ENCODE results near the gene ABCD4.
"Not testable (repeated sequence)": the region's sequence is repeated elsewhere in the genome, so short reads cannot be mapped to it uniquely, and the experiment has no call there.

ABCD4 gene

DNA sequence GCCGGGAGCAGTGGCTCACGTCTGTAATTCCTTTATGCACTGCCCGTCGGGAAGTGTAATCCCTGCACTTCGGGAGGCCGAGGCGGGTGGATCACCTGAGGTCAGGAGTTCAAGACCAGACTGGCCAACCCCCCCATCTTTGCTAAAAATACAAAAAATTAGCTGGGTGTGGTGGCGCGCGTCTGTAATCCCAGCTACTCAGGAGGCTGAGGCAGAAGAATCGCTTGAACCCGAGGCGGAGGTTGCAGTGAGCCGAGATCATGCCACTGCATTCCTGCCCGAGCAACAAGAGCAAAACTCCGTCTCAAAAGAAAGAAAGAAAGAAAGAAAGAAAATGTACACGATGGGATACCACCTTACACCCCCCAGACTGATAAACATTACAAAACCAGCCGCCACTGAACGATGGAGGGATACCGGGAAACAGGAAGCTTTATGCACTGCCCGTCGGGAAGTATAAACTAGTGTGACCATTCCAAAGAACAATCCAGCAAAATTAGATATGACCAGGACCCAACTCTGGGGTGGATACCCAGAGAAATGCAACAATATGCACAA lies 1.1 kb downstream of the ABCD4 start:
- no peak for DNase-seq

GRCh38 chr14:74299061-74299545 lies 3.6 kb downstream of the ABCD4 start:
- no peak for DNase-seq

DNA sequence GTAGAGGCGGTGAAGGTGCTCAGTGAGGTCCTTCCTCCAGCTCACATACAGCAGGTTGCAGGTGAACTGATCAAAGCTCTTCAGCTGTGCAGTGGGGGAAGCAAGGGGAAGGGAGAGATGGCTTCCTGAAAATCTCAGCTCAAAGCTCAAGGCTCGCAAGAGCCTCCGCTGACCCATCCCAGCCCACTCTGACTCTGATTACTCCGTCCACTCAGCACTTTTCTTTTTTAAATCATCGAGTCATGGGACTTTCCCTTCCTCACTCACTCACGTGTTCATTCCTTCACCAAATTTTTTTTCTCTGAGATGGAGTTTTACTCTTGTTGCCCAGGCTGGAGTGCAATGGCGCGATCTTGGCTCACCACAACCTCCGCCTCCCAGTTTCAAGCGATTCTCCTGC lies 4.7 kb downstream of the ABCD4 start:
- no peak for DNase-seq

- DNase-seq, result no peak
Observed at GRCh38 chr14:74296037-74296467, 6.7 kb downstream of the ABCD4 start.

- no peak for DNase-seq
Observed at GRCh38 chr14:74293606-74294005, 9.1 kb downstream of the ABCD4 start.

- DNase-seq, result no peak
Observed at GRCh38 chr14:74292061-74292460, 10.7 kb downstream of the ABCD4 start.

GRCh38 chr14:74290415-74290814 lies 12.3 kb downstream of the ABCD4 start:
- DNase-seq, result no peak

DNA sequence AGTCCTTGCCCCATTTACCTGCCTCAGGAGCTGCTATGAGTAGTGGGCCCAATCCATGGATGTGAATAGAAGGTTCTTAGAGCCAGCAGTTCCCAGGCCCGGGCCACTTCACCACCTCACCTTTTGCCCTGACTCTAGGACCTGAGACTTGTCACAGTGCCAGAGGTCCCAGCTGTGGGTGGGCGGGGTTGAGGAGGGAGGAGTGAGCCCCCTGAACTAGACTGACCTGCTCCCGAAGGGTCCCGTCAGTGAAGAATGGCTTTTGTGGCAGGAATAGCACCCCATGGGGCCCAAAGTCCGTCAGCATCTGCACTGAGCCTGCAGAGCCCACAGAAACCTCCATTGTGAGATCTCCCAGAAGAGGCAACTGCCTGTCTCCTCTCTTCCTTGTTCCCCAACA lies 12.9 kb downstream of the ABCD4 start:
- no peak for DNase-seq

DNA sequence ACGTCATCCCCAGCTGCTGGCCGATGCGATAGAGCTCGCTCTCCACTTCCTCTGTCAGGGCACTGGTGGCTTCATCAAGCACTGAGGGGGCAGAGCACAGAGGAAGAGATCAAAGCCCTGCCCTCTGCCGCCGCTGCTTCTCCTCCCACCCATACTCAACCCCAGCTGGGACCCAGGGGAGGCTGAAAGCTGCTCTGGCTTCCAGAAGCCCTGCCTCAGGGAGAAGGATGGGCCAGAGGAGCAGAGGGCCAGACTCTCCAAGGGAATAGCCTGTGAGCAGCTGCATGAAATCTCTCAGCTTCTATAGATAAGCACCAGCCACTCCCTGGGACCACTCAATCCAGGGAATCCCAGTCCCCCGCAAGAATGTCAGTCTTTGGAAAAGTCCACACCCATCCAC lies 16.0 kb downstream of the ABCD4 start:
- DNase-seq, result no peak

GRCh38 chr14:74281069-74281468 lies 21.7 kb downstream of the ABCD4 start:
- DNase-seq, result no peak

DNA sequence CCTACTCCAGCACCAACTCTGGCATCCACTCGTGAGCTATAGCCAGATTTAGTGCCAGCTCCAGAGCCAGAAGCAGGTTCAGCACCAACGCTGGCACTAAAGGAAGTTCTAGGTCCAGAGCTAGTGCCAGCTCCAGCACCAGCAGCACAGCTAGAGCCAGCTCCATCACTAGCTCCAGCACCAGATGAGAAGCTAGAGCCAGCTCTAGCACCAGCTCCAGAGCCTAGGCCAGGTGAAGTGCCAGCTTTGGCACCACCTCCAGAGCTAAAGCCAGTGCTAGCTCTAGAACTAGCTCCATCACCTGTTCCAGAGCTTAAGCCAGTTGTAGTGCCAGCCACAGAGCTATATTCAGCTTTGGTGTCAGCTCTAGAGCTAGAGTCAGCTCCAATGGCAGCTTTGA lies 24.7 kb downstream of the ABCD4 start:
- no peak for DNase-seq

DNA sequence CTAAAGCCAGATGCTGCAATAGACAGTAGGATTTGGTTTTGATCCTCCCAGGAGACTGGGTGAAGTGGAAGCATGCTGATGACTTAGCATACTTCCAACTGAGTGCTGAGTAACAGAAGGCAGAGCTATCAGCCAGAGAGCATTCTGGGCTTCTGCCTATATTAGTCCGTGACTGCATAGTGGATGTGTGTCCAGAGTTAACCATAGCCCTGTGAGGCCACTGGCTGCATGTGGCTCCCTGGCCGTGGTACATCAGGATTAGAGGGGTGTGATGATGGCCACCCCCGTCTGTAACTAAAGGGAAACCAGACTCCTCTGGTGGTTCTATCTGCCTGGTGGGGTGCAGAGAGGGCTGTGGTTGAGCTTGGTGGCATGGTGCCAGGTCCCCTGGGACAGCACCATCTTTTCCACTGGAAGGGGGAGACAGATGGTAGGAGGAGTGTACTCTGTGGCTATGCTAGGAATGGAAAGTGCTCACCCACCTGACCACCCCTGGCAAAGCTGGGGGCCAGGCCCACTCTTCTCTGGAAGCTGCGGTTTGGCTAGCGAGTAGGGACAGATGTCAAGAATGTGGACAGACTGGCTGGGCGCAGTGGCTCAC lies 27.4 kb downstream of the ABCD4 start:
- DNase-seq, result no peak

DNA sequence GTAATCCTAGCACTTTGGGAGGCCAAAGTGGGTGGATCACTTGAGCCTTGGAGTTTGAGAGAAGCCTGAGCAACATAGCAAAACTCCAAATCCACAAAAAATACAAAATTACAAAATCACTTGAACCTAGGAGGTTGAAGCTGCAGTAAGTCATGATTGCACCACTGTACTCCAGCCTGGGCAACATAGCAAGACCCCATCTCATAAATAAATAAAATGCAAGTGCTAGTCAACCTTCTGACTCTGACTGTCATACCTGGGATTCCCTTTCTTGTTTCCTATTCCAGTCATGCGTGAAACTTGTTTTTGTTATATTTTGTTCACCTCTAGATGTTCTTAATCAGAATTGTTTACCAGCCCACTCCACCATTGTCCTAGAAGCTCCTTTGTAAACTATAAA lies 31.4 kb downstream of the ABCD4 start:
- no peak for DNase-seq

GRCh38 chr14:74270382-74271177 lies 32.2 kb downstream of the ABCD4 start:
- not testable (repeated sequence) for DNase-seq

DNA sequence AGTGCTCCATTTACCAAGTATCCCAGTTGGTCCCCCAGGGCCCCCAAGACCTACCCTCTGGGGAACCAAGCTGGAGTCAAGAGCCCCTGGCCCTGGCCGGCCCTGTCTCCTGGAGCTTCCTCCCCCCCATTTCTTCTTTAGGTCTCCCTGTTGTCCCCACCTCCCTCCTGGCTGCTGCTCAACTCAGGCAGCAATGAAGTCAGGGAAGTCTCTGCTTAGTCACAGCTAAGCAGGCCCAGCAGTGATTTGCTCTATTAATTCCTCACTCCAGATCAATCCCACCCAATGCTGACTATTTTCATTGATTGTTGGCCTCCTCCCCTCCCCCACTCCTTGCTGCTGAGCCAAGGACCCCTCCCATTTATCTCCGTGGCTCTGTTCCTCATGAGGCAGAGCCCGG lies 35.1 kb downstream of the ABCD4 start:
- DNase-seq, result no peak

GRCh38 chr14:74265301-74265965 lies 37.3 kb downstream of the ABCD4 start:
- no peak for DNase-seq

- DNase-seq, result no peak
Observed at GRCh38 chr14:74263921-74264320, 38.8 kb downstream of the ABCD4 start.

DNA sequence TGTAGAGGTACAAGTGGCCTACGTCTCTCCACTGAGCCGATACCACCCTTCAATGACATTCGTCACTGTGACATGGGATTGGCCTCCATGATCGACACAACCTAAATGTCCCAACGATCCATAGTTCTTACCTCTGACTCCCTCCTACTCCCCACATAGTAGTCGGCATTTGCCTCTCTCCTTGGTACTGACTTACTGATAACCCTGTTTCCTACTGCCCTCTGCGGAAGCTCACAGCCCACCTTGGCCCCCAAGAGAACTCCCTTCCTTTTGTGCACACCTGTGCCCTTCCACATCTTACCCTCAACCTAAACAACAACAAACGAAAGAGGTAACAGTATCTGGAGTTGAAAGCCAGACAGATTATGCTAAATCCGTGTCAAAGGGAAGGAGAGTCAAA lies 39.6 kb downstream of the ABCD4 start:
- no peak for DNase-seq

- DNase-seq, result no peak
Observed at GRCh38 chr14:74262076-74262475, 40.7 kb downstream of the ABCD4 start.

- no peak for DNase-seq
Observed at GRCh38 chr14:74261288-74261687, 41.4 kb downstream of the ABCD4 start.

- no peak for DNase-seq
Observed at GRCh38 chr14:74260525-74261233, 42.1 kb downstream of the ABCD4 start.

GRCh38 chr14:74259513-74259912 lies 43.2 kb downstream of the ABCD4 start:
- no peak for DNase-seq

GRCh38 chr14:74258764-74259035 lies 44.0 kb downstream of the ABCD4 start:
- DNase-seq, result no peak
